Loucy (cell line): ENCODE results near the gene VMP1.

Experiments used
- H2AFZ ChIP-seq: fragments of 200-600 bp; sonication (generic); 2 replicates; pipeline ENCODE4 v1.6.0; 2016; ENCODE audit warnings: antibody characterized with exemption, mild to moderate bottlenecking, low read length, moderate library complexity
- H3F3A ChIP-seq: fragments of 200-600 bp; 2 replicates; pipeline ENCODE4 v1.6.0; 2016; ENCODE audit warnings: antibody characterized with exemption, low read depth, mild to moderate bottlenecking
- H3K27me3 ChIP-seq: fragments of 200-600 bp; sonication (generic); 2 replicates; pipeline ENCODE4 v1.6.1; 2014; ENCODE audit warnings: low read length, mild to moderate bottlenecking; ENCODE audit not compliant: insufficient read depth, poor library complexity, severe bottlenecking
- H3K36me3 ChIP-seq: fragments of 200-600 bp; sonication (generic); 2 replicates; pipeline ENCODE4 v1.6.1; 2016; ENCODE audit warnings: low read length; ENCODE audit not compliant: insufficient read depth
- H3K4me1 ChIP-seq: fragments of 200-600 bp; sonication (generic); 2 replicates; pipeline ENCODE4 v1.5.1; 2014; ENCODE audit warnings: low read length, mild to moderate bottlenecking; ENCODE audit not compliant: insufficient read depth, poor library complexity, severe bottlenecking
- H3K4me2 ChIP-seq: fragments of 200-600 bp; sonication (generic); 2 replicates; pipeline ENCODE4 v1.6.0; 2014; ENCODE audit warnings: antibody characterized with exemption, low read length, low read depth, mild to moderate bottlenecking; ENCODE audit not compliant: poor library complexity, severe bottlenecking
- H3K4me3 ChIP-seq: fragments of 200-600 bp; sonication (generic); 2 replicates; pipeline ENCODE4 v1.5.1; 2014; ENCODE audit warnings: low read length, mild to moderate bottlenecking, mixed read lengths; ENCODE audit not compliant: poor library complexity, severe bottlenecking
- H3K79me2 ChIP-seq: fragments of 200-600 bp; sonication (generic); 2 replicates; pipeline ENCODE4 v1.6.1; 2014; ENCODE audit warnings: low read length; ENCODE audit not compliant: insufficient read depth
- H3K9ac ChIP-seq: fragments of 200-600 bp; sonication (generic); 2 replicates; pipeline ENCODE4 v1.6.0; 2014; ENCODE audit warnings: mild to moderate bottlenecking, low read depth, low read length, moderate library complexity; ENCODE audit not compliant: poor library complexity, severe bottlenecking
- H3K9me2 ChIP-seq: fragments of 200-600 bp; sonication (generic); replicated peaks from 2 replicates; pipeline ENCODE4 v1.6.1; 2016; ENCODE audit warnings: low read depth, low read length, mixed read lengths
- H3K9me3 ChIP-seq: fragments of 200-600 bp; sonication (generic); 2 replicates; pipeline ENCODE4 v1.6.1; 2014; ENCODE audit warnings: mild to moderate bottlenecking, antibody characterized with exemption, low read length, low read depth; ENCODE audit not compliant: insufficient read depth
- H4K20me1 ChIP-seq: fragments of 200-600 bp; sonication (generic); 2 replicates; pipeline ENCODE4 v1.6.0; 2014; ENCODE audit warnings: antibody characterized with exemption, low read length, mild to moderate bottlenecking; ENCODE audit not compliant: insufficient read depth, poor library complexity, severe bottlenecking
- EZH2phosphoT487 ChIP-seq: fragments of 200-600 bp; IDR thresholded peaks from 2 replicates; pipeline ENCODE4 v1.6.1; 2018; ENCODE audit warnings: antibody characterized with exemption, mild to moderate bottlenecking, moderate library complexity, borderline replicate concordance
- TF ChIP-seq, protein P1 (sequence below): fragments of 200-600 bp; sonication (generic); conservative IDR thresholded peaks from 2 replicates; pipeline ENCODE4 v1.5.1; 2014; ENCODE audit warnings: mild to moderate bottlenecking, antibody characterized with exemption, low read length

Gene VMP1

DNA sequence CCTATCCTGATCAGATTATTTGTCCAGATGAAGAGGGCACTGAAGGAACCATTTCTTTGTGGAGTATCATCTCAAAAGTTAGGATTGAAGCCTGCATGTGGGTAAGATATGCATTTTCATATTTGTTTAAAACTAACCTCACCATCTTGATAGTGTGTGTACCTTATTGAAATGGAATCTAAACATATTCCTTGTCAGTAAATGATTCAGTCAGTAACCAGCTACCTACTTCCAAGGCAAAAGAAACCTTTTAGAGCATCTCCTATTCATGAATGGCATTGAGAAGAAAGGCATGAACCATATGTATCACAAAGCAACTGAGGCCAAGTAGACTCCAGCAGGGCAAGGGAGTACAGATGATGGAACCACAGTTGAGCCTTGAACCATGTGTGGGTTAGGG is 57.6 kb downstream of the VMP1 start:
- Histone ChIP-seq H2AFZ (no peak overlapping the region), H3K36me3 (peaks cover 9% of the 10 kb centered on the region), H3K4me3 (no peak overlapping the region), H3K4me1 (peaks cover 2% of the 10 kb centered on the region), H3K27me3 (no peaks in the 10 kb centered on the region), H3K4me2 (no peak overlapping the region), H3K79me2 (no peaks in the 10 kb centered on the region), H3K9me3 (no peaks in the 10 kb centered on the region), H3K9ac (no peak overlapping the region), H4K20me1 (no peaks in the 10 kb centered on the region), H3K9me2 (no peaks in the 10 kb centered on the region), H3F3A (no peaks in the 10 kb centered on the region)
- TF ChIP-seq, protein P1, sequence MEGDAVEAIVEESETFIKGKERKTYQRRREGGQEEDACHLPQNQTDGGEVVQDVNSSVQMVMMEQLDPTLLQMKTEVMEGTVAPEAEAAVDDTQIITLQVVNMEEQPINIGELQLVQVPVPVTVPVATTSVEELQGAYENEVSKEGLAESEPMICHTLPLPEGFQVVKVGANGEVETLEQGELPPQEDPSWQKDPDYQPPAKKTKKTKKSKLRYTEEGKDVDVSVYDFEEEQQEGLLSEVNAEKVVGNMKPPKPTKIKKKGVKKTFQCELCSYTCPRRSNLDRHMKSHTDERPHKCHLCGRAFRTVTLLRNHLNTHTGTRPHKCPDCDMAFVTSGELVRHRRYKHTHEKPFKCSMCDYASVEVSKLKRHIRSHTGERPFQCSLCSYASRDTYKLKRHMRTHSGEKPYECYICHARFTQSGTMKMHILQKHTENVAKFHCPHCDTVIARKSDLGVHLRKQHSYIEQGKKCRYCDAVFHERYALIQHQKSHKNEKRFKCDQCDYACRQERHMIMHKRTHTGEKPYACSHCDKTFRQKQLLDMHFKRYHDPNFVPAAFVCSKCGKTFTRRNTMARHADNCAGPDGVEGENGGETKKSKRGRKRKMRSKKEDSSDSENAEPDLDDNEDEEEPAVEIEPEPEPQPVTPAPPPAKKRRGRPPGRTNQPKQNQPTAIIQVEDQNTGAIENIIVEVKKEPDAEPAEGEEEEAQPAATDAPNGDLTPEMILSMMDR: no peak
- TF ChIP-seq EZH2phosphoT487: no peak

DNA sequence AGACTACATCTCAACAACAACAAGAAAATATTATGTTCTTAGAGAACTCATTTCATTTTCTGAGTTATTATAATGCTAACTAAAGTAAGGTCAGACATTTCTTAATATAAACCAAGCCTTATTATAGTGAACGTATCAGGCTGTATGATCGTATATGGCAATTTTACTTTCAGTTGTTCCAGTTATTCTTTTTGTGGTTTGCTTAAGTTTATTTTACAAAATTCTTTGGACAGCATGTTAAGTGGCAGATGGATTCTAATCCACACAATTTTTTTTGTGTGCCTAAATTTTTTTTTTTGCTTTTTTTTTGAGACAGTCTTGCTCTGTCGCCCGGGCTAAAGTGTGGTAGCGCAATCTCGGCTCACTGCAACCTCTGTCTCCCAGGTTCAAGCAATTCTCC is 59.0 kb downstream of the VMP1 start:
- Histone ChIP-seq H3K79me2 (no peaks in the 10 kb centered on the region), H3K36me3 (peaks cover 9% of the 10 kb centered on the region; the same call in 1 of the 2 replicates), H3K9me3 (no peaks in the 10 kb centered on the region), H3K9ac (no peak overlapping the region), H3K27me3 (no peaks in the 10 kb centered on the region), H2AFZ (no peak overlapping the region), H3K4me2 (no peak overlapping the region), H3K9me2 (no peaks in the 10 kb centered on the region), H4K20me1 (no peaks in the 10 kb centered on the region), H3K4me1 (peaks cover 2% of the 10 kb centered on the region), H3K4me3 (no peak overlapping the region), H3F3A (no peaks in the 10 kb centered on the region)
- no peak for TF ChIP-seq EZH2phosphoT487
- TF ChIP-seq, protein P1: no peak

DNA sequence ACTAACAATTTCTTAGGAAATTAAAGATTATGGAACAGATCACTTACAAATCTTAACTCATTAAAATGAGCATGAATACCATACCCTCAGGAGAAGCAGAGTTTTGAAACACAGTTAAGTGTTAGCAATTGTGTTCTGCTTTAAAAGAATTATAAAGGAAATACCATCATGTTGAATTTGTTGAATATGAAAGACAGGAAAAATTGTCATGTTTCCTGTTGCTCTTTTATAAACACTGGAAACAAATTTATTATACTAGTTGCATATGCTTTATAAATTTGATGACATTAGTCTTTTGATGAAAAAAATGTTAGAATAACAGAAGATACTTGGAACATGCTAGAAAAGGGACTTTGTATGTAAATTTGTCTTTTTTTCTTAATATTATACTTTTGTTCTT is 59.7 kb downstream of the VMP1 start:
- H3K9ac ChIP-seq: no peak overlapping the region
- H3K4me1 ChIP-seq: peaks cover 2% of the 10 kb centered on the region
- H3K4me3 ChIP-seq: no peak overlapping the region
- no peaks in the 10 kb centered on the region for H3K9me2 ChIP-seq
- no peaks in the 10 kb centered on the region for H4K20me1 ChIP-seq
- peaks cover 9% of the 10 kb centered on the region; the same call in 1 of the 2 replicates for H3K36me3 ChIP-seq
- H3F3A ChIP-seq: no peaks in the 10 kb centered on the region
- TF ChIP-seq EZH2phosphoT487: no peak
- H2AFZ ChIP-seq: no peak overlapping the region
- no peaks in the 10 kb centered on the region for H3K9me3 ChIP-seq
- H3K79me2 ChIP-seq: no peaks in the 10 kb centered on the region
- H3K4me2 ChIP-seq: no peak overlapping the region
- H3K27me3 ChIP-seq: no peaks in the 10 kb centered on the region

DNA sequence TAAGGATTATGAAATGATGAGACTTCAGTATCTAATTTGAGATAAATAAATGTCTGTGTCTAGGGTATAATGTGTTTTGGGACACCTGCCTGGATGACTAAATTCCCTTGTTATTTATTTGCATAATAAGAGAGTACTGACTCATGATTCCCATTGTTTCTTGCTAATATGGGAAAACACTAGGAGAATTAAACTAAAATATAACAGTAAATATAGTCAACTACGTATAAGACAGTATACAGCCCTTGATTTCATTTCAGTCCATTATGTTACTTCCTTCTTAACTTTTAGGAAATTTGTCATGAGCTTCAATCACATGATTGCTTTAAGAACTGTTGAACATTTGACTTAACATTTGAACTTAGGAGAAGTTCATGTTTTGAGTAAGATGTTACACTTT is 62.4 kb downstream of the VMP1 start:
- no peak overlapping the region for H3K4me3 ChIP-seq
- H3K4me2 ChIP-seq: no peak overlapping the region
- H3K9ac ChIP-seq: no peak overlapping the region
- H3K9me3 ChIP-seq: no peaks in the 10 kb centered on the region
- no peaks in the 10 kb centered on the region for H3F3A ChIP-seq
- no peaks in the 10 kb centered on the region for H3K9me2 ChIP-seq
- H3K36me3 ChIP-seq: peaks cover 17% of the 10 kb centered on the region; the same call in 1 of the 2 replicates
- TF ChIP-seq, protein P1: no peak
- no peak for TF ChIP-seq EZH2phosphoT487
- no peak overlapping the region for H2AFZ ChIP-seq
- no peaks in the 10 kb centered on the region for H4K20me1 ChIP-seq
- no peaks in the 10 kb centered on the region for H3K27me3 ChIP-seq
- no peaks in the 10 kb centered on the region for H3K79me2 ChIP-seq
- H3K4me1 ChIP-seq: no peaks in the 10 kb centered on the region
